ENCODE results near the gene CASTOR1.

- no peak for TF ChIP-seq CTCF (IDR thresholded peaks at IDR 0.05)
- TF ChIP-seq POLR2A (IDR thresholded peaks at IDR 0.05) = no peak
Measured at GRCh38 chr22:30288419-30289140, 725 bp downstream of the CASTOR1 start.

Data from heart left ventricle (tissue), 13 donors.